ENCODE data around the gene MTR.

- no peak for TF ChIP-seq CTCF (IDR thresholded peaks at IDR 0.05)
- no peak for TF ChIP-seq POLR2A (IDR thresholded peaks at IDR 0.05)
These were observed 56.8 kb downstream of the MTR start for GRCh38 chr1:236851871-236852270.

All from heart left ventricle (tissue), 13 donors.